NB4 (cell line): ENCODE data around the gene CABP1.
A peak's percentile ranks its signal among the peaks of the same experiment; 100 is the strongest.

Experiments used
- DNase-seq: peaks from one replicate; pipeline ENCODE4 v3.0.0; 2010; ENCODE audit warnings: low read depth
- H3K4me3 ChIP-seq: one replicate; pipeline ENCODE4 v1.5.1; 2011; ENCODE audit warnings: mild to moderate bottlenecking, low read depth, low read length, moderate library complexity
- CTCF ChIP-seq: IDR thresholded peaks from one replicate; pipeline ENCODE4 v1.5.1; 2012; ENCODE audit warnings: low read depth, low read length
- MAX ChIP-seq: IDR thresholded peaks from 2 replicates; pipeline ENCODE4 v1.6.1; 2011; ENCODE audit warnings: low read depth, low read length
- MYC ChIP-seq: IDR thresholded peaks from 2 replicates; pipeline ENCODE4 v1.6.1; 2011; ENCODE audit warnings: low read depth, low read length
- POLR2A ChIP-seq: IDR thresholded peaks from 2 replicates; pipeline ENCODE4 v1.6.1; 2011; ENCODE audit warnings: mild to moderate bottlenecking; ENCODE audit not compliant: insufficient read length; ENCODE audit errors: extremely low read depth

The CABP1 gene

DNA sequence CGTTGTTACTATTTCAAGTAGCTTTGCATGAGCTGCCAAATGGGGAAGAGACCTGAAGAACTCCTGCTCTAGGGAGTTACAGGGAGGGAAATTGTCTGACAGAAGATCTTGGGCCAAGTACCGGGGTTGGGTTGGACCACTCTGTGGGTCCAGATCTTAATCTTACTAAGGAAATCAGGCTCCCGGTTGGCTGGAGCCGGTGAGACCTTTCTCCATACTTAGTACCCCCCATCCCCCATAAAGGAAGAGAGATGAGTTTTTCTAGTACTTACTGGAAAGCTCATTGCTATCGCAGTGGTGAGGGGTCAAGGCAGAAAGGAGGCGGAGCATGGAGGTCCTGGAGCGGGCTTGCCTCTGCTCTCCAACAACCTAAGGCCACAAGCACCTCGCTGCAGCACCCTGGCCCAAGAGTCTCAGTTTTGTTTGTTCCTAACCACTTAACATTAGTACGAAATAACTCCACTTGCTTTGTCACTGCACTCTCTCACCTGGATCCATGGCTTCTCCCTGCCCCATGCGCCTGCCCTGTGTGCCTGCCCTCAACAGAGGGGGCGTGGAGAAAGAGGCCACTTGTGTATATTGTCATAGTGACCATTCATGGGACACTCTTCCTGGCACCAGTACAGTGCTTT lies 63.0 kb downstream of the CABP1 start:
- TF ChIP-seq MYC: no peak
- TF ChIP-seq MAX: no peak
- TF ChIP-seq POLR2A: no peak
- no peak for TF ChIP-seq CTCF
- no peak for DNase-seq
- no peak overlapping the region for H3K4me3 ChIP-seq

- no peak for DNase-seq
- no peak overlapping the region for H3K4me3 ChIP-seq
- TF ChIP-seq CTCF (no peak), MYC (no peak), MAX (no peak), POLR2A (no peak)
Observed at GRCh38 chr12:120705618-120706017, 65.2 kb downstream of the CABP1 start.

- no peak for DNase-seq
- no peak overlapping the region for H3K4me3 ChIP-seq
- TF ChIP-seq CTCF: no peak
- no peak for TF ChIP-seq MAX
- TF ChIP-seq MYC: no peak
- no peak for TF ChIP-seq POLR2A
Observed at GRCh38 chr12:120706029-120706428, 65.6 kb downstream of the CABP1 start.

GRCh38 chr12:120708651-120709050 lies 68.2 kb downstream of the CABP1 start:
- H3K4me3 ChIP-seq: no peak overlapping the region
- no peak for TF ChIP-seq CTCF
- no peak for TF ChIP-seq POLR2A
- TF ChIP-seq MAX: no peak
- no peak for TF ChIP-seq MYC
- DNase-seq: no peak

DNA sequence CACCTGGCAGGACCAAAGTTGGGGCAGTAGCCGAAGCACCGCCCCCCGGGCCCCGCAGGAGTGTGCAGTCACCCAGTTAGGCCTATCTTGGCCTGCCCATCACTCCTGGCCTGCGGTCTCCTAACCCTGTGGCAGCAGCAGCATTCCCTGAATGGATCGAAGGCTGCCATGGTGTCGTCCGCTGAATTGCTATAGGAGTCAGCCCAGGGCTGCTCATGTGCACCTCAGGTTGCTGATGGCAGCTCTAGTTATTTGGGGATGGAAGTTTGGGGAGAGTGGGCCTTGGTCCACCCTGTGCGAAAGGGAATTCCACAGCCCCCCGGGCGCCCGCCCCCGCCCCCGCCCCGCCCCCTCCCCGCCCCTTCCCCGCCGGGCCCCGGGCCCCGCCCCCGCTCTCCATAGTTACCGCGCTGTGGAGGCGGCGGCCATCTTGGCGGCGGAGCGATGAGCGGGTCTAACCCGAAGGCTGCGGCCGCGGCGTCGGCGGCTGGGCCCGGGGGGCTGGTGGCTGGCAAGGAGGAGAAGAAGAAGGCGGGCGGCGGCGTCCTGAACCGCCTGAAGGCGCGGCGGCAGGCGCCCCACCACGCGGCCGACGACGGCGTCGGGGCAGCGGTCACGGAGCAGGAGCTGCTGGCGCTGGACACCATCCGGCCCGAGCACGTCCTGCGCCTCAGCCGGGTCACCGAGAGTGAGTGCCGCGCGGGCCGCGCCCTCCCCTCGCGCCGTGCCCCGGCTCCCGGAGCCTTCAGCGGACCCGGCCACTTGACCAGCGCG lies 69.8 kb downstream of the CABP1 start, which contains the start of gene UNC119B:
Gene UNC119B (plus strand): TSS at position 428 of the 774 bp plus-strand sequence. CDS start 17 bp downstream, at position 445.
- peak; percentile 79 for DNase-seq
- peak within 1 kb of the TSS; percentile 73 for H3K4me3 ChIP-seq

More for the DNA sequence above, 69.8 kb downstream of the CABP1 start, which contains the start of gene UNC119B:
- TF ChIP-seq MYC: no peak
- no peak for TF ChIP-seq CTCF
- peak; percentile 26; the same call in 1 of the 2 replicates for TF ChIP-seq MAX
- TF ChIP-seq POLR2A: peak; percentile 65
